ENCODE data around the gene ANKRD30A.

GRCh38 chr10:37101261-37101660, 24.1 kb upstream of the ANKRD30A start:
- TF ChIP-seq CTCF (IDR thresholded peaks at IDR 0.05) (no peak), POLR2AphosphoS5 (IDR thresholded peaks at IDR 0.05) (no peak), EP300 (IDR thresholded peaks at IDR 0.05) (no peak), POLR2A (IDR thresholded peaks at IDR 0.05; ENCODE audit: low read depth) (no peak)
